Measurements from ENCODE around the gene BBS4.

- TF ChIP-seq, protein P1, sequence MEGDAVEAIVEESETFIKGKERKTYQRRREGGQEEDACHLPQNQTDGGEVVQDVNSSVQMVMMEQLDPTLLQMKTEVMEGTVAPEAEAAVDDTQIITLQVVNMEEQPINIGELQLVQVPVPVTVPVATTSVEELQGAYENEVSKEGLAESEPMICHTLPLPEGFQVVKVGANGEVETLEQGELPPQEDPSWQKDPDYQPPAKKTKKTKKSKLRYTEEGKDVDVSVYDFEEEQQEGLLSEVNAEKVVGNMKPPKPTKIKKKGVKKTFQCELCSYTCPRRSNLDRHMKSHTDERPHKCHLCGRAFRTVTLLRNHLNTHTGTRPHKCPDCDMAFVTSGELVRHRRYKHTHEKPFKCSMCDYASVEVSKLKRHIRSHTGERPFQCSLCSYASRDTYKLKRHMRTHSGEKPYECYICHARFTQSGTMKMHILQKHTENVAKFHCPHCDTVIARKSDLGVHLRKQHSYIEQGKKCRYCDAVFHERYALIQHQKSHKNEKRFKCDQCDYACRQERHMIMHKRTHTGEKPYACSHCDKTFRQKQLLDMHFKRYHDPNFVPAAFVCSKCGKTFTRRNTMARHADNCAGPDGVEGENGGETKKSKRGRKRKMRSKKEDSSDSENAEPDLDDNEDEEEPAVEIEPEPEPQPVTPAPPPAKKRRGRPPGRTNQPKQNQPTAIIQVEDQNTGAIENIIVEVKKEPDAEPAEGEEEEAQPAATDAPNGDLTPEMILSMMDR (IDR thresholded peaks at IDR 0.05) = peak in 1 of 6 experiments; percentile 3
- TF ChIP-seq POLR2A (IDR thresholded peaks at IDR 0.05) = no peak
Measured at GRCh38 chr15:72784456-72784876, 98.5 kb downstream of the BBS4 start.
